ENCODE results near the gene IL11. TPM values are rescaled to one million over a fixed set of nuclear protein-coding genes. Genes with fewer than 3 reads are reported as not detected.

IL11 gene
- total and polyA plus RNA-seq, 2 donors (not counting 3 experiments of a cell fraction or from before 2014, with no cell fraction given) = not detected

- Histone ChIP-seq H2AFZ (ENCODE audit: low read depth, low read length) (no peak overlapping the region), H3K36me3 (ENCODE audit: control insufficient read depth in 2 of 2, extremely low read depth in 1 of 2, insufficient read depth in 2 of 2, low read length in 2 of 2) (peaks cover 0 to 7% of the 10 kb centered on the region in 2 experiments), H3K27me3 (ENCODE audit: control insufficient read depth in 2 of 2, insufficient read depth in 2 of 2, low read length in 2 of 2) (peaks cover 0 to 3% of the 10 kb centered on the region in 2 experiments), H3K79me2 (ENCODE audit: control insufficient read depth, insufficient read depth, low read length) (no peaks in the 10 kb centered on the region), H3K9ac (replicated peaks; ENCODE audit: extremely low read depth, insufficient read depth, low read length) (peak overlapping the region; percentile 80), H3K27ac (ENCODE audit: insufficient read depth, low read depth, low read length) (peak overlapping the region; percentile 58), H4K20me1 (replicated peaks; ENCODE audit: control insufficient read depth, extremely low read depth, insufficient read depth, low read length) (no peaks in the 10 kb centered on the region), H3K4me3 (replicated peaks in 1 of 3; ENCODE audit: insufficient read depth in 1 of 3, low read depth in 1 of 3, low read length in 3 of 3) (peak overlapping the region; percentile 38 to 69 (median 65)), H3K4me1 (ENCODE audit: control insufficient read depth, extremely low read depth, insufficient read depth, low read length) (peaks cover 10% of the 10 kb centered on the region), H3K9me3 (replicated peaks; ENCODE audit: control insufficient read depth, insufficient read depth, low read length) (no peaks in the 10 kb centered on the region), H3K4me2 (ENCODE audit: insufficient read depth, low read length) (peak overlapping the region; percentile 71), H3K9me1 (replicated peaks; ENCODE audit: control insufficient read depth, extremely low read depth, insufficient read depth, low read length) (no peaks in the 10 kb centered on the region)
- DNase-seq (ENCODE audit: low read depth, low spot score) = no peak
- intact Hi-C loops (cut with micrococcal nuclease) (loop anchor here (1.0 to 10.0 kb wide), 11 partner anchors 13 to 315 kb away; partner anchors contain the start of genes DNAAF3, FIZ1, HSPBP1 and PPP6R1), dilution Hi-C loops (cut with MboI; ENCODE audit: extremely low pct_ligation_motif_present, low sequenced_read_pairs) (no loop called here)
- TSS peak; percentile 54 for BruUV-seq (replicated peaks)
- no peak for FAIRE-seq
- ChIA-PET POLR2A (interaction anchor here (0.8 to 1.8 kb wide), 4 partner anchors 19 to 81 kb away, joined by 3 to 15 read pairs (median 6); partner anchors contain the start of genes PPP6R1, TMEM238 and UBE2S), CTCF (interaction anchor here (0.6 to 2.9 kb wide), 17 partner anchors 10 to 199 kb away, joined by 3 to 29 read pairs (median 4); partner anchors contain the start of gene TMEM238)
- no peak for TF ChIP-seq CTCF (IDR thresholded peaks at IDR 0.05; ENCODE audit: extremely low read depth in 1 of 2, insufficient read depth in 1 of 2, low read depth in 1 of 2, low read length in 2 of 2)
- TF ChIP-seq JUN (IDR thresholded peaks at IDR 0.05; ENCODE audit: borderline replicate concordance, insufficient read depth, insufficient read length, low read depth) = no peak
- TF ChIP-seq GATA2 (IDR thresholded peaks at IDR 0.05; ENCODE audit: insufficient read depth, insufficient read length, low read depth, low read length) = no peak
- no peak for TF ChIP-seq FOS (IDR thresholded peaks at IDR 0.05; ENCODE audit: borderline replicate concordance, insufficient read depth, low read length)
- no peak for TF ChIP-seq POLR2AphosphoS5 (IDR thresholded peaks at IDR 0.05; ENCODE audit: insufficient read depth, low read depth, low read length)
- TF ChIP-seq MYC (IDR thresholded peaks at IDR 0.05; ENCODE audit: low read depth, low read length) = no peak
These were observed 30.1 kb downstream of the IL11 start for GRCh38 chr19:55339889-55340783.
